Endodermal cell (in vitro differentiated cells): Measurements from ENCODE around the gene KMT5B. TPM values are rescaled to one million over a fixed set of nuclear protein-coding genes. Genes with fewer than 3 reads are reported as not detected.

Experiments used
- DNase-seq: peaks from one replicate; pipeline ENCODE4 v3.0.0-alpha.2; 2017
- H3K27ac ChIP-seq: 2 replicates; pipeline ENCODE4 v1.5.1; 2013; ENCODE audit warnings: mild to moderate bottlenecking, low read depth, low read length, moderate library complexity
- H3K27me3 ChIP-seq: 2 replicates; pipeline ENCODE4 v1.6.1; 2013; ENCODE audit warnings: mild to moderate bottlenecking, low read length, moderate library complexity; ENCODE audit not compliant: insufficient read depth, control insufficient read depth, poor library complexity, severe bottlenecking
- H3K36me3 ChIP-seq: 2 replicates; pipeline ENCODE4 v1.7.0; 2013; ENCODE audit warnings: mild to moderate bottlenecking, low read length, moderate library complexity; ENCODE audit not compliant: control insufficient read depth, insufficient read depth
- H3K4me1 ChIP-seq: one replicate; pipeline ENCODE4 v1.7.0; 2013; ENCODE audit warnings: low read length; ENCODE audit not compliant: control insufficient read depth, insufficient read depth
- H3K4me3 ChIP-seq: 2 replicates; pipeline ENCODE4 v1.5.1; 2013; ENCODE audit warnings: mild to moderate bottlenecking, low read length, moderate library complexity
- H3K9ac ChIP-seq: 2 replicates; pipeline ENCODE4 v1.6.1; 2013; ENCODE audit warnings: mild to moderate bottlenecking, low read length, moderate library complexity; ENCODE audit not compliant: poor library complexity, severe bottlenecking; ENCODE audit errors: extremely low read depth
- H3K9me3 ChIP-seq: 2 replicates; pipeline ENCODE4 v1.6.1; 2013; ENCODE audit warnings: mild to moderate bottlenecking, low read length, moderate library complexity; ENCODE audit not compliant: control insufficient read depth
- H3K27ac Mint-ChIP-seq: 2 replicates; pipeline ENCODE4 v1.8.0; 2020; ENCODE audit warnings: mixed read lengths
- H3K27me3 Mint-ChIP-seq: 2 replicates; pipeline ENCODE4 v1.8.0; 2021; ENCODE audit warnings: mild to moderate bottlenecking, mixed read lengths; ENCODE audit not compliant: insufficient read depth
- H3K36me3 Mint-ChIP-seq: 2 replicates; pipeline ENCODE4 v1.8.0; 2020; ENCODE audit warnings: low read depth, mixed read lengths
- H3K4me1 Mint-ChIP-seq: 2 replicates; pipeline ENCODE4 v1.8.0; 2020; ENCODE audit warnings: mixed read lengths
- H3K4me3 Mint-ChIP-seq: 2 replicates; pipeline ENCODE4 v1.8.0; 2020; ENCODE audit warnings: mild to moderate bottlenecking, moderate library complexity, mixed read lengths
- H3K9me3 Mint-ChIP-seq: 2 replicates; pipeline ENCODE4 v1.8.0; 2020; ENCODE audit warnings: mild to moderate bottlenecking, mixed read lengths
- CTCF ChIP-seq: fragments of 200-600 bp; sonication (generic); conservative IDR thresholded peaks from 2 replicates; pipeline ENCODE4 v1.5.0; 2021; ENCODE audit warnings: antibody characterized with exemption, mild to moderate bottlenecking
- WGBS, 2 experiments: methylation state at CpG; one replicate each; pipeline versions ENCODE4 v1.1.5 to v1.1.7; 2013; ENCODE audit warnings: missing lambda C conversion rate in 2 of 2, mixed read lengths in 1 of 2; ENCODE audit not compliant: insufficient coverage in 1 of 2, insufficient read length in 1 of 2; 5-methylcytosine and 5-hydroxymethylcytosine counted together
- total RNA-seq, 2 donors: library from RNA; stranded (reverse); fragmentation: NEBNext Ultra II Directional in 1 of 2; extraction: Animal tissue kit (Norgen Biotek cat#: 25700) in 1 of 2; gene quantifications; 2 replicates in 1 of 2; 3 replicates in 1 of 2; pipeline ENCODE4 v1.2.1, GENCODE V29; 2021

The KMT5B gene
- total RNA-seq, 2 donors from 2014 or later = 53.3 to 62.3 TPM

DNA sequence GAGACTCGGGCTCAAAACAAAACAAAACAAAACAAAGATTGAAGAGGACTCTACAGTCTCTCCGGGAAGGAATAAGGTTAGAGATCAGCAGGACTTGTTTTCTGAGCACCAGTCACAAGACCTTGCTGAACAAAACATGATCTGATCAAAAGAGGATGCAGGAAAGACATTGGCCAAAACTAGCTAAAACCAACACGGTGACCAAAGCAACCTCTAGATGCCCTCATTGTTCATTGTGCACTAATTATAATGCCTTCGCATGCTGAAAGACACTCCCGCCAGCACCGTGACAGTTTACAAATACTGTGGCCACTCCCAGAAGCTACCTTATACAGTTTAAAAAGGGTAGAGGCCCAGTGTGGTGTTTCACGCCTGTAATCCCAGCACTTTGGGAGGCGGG, 76.2 kb downstream of the KMT5B start:
- peaks cover 28% of the 10 kb centered on the region for H3K9me3 ChIP-seq
- no peak overlapping the region for H3K4me3 ChIP-seq
- H3K27ac ChIP-seq = no peak overlapping the region
- H3K4me1 Mint-ChIP-seq = peaks cover 8% of the 10 kb centered on the region
- H3K4me3 Mint-ChIP-seq = no peak overlapping the region
- H3K27ac Mint-ChIP-seq = no peak overlapping the region
- no peaks in the 10 kb centered on the region for H3K27me3 Mint-ChIP-seq
- H3K27me3 ChIP-seq = no peaks in the 10 kb centered on the region
- peaks cover 8% of the 10 kb centered on the region for H3K36me3 Mint-ChIP-seq
- no peaks in the 10 kb centered on the region for H3K4me1 ChIP-seq
- H3K9me3 Mint-ChIP-seq = peaks cover 48% of the 10 kb centered on the region
- H3K9ac ChIP-seq = no peak overlapping the region
- H3K36me3 ChIP-seq = no peaks in the 10 kb centered on the region
- DNase-seq = no peak
- 90 to 95% methylated on average over 6 to 8 of the region's 8 CpGs for WGBS, 2 experiments
- TF ChIP-seq CTCF = no peak

DNA sequence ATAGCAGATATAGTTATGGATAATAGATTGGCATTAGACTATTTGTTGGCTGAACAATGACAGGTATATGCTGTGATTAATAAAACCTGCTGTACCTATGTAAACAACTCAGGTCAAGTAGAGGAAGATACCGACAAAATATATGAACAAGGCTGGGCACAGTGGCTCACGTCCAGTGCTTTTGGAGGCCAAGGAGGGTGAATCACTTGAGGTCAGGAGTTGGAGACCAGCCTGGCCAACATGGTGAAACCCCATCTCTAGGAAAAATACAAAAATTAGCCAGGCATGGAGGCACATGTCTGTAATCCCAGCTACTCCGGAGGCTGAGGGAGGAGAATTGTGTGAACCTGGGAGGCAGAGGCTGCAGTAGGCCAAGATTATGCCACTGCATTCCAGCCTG, 77.9 kb downstream of the KMT5B start:
- TF ChIP-seq CTCF = no peak
- H3K4me1 Mint-ChIP-seq = peaks cover 8% of the 10 kb centered on the region
- H3K27ac Mint-ChIP-seq = no peak overlapping the region
- H3K9me3 ChIP-seq = peaks cover 44% of the 10 kb centered on the region
- no peak overlapping the region for H3K27ac ChIP-seq
- peaks cover 8% of the 10 kb centered on the region for H3K36me3 Mint-ChIP-seq
- H3K4me3 Mint-ChIP-seq = no peak overlapping the region
- peaks cover 63% of the 10 kb centered on the region for H3K9me3 Mint-ChIP-seq
- no peaks in the 10 kb centered on the region for H3K36me3 ChIP-seq
- no peaks in the 10 kb centered on the region for H3K27me3 Mint-ChIP-seq
- H3K4me1 ChIP-seq = no peaks in the 10 kb centered on the region
- no peak for DNase-seq
- H3K27me3 ChIP-seq = no peaks in the 10 kb centered on the region
- 94 to 98% methylated on average over 3 of the region's 3 CpGs for WGBS, 2 experiments
- H3K4me3 ChIP-seq = no peak overlapping the region
- H3K9ac ChIP-seq = no peak overlapping the region

DNA sequence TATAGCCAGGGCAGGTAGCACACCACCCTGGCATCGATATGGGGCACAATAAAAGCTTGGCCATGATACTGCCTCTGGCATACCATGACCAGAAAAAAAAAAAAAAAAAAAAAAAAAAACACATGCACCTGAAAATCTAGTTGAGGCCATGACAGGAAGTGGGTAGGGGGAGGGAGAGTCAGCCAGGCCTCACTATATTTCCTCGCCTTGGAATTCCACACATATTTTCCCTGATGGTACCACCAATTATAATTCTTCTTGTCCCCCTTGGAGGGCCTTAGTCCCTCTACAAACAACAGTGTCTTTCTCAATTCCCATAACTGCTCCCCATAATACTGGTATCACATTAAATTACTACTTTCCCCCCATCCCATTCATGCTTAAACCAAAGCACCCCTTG, 79.3 kb downstream of the KMT5B start:
- Mint-ChIP-seq H3K27ac (no peak overlapping the region), H3K9me3 (peaks cover 77% of the 10 kb centered on the region), H3K4me1 (peaks cover 17% of the 10 kb centered on the region), H3K27me3 (no peaks in the 10 kb centered on the region), H3K4me3 (no peak overlapping the region), H3K36me3 (peaks cover 8% of the 10 kb centered on the region)
- H3K36me3 ChIP-seq = no peaks in the 10 kb centered on the region
- no peaks in the 10 kb centered on the region for H3K4me1 ChIP-seq
- no peak overlapping the region for H3K9ac ChIP-seq
- peaks cover 58% of the 10 kb centered on the region for H3K9me3 ChIP-seq
- H3K27me3 ChIP-seq = no peaks in the 10 kb centered on the region
- no peak overlapping the region for H3K27ac ChIP-seq
- no peak for TF ChIP-seq CTCF
- no peak for DNase-seq
- H3K4me3 ChIP-seq = peak overlapping the region; percentile 40
- WGBS, 2 experiments = 83 to 88% methylated on average over 1 to 2 of the region's 2 CpGs
